CD4-positive, alpha-beta T cell (primary cell): ENCODE data around the gene GUCA2A. TPM values are rescaled to one million over a fixed set of nuclear protein-coding genes. Genes with fewer than 3 reads are reported as not detected.

Experiments
- ATAC-seq: fragments of 200-7000 bp; cut with Tn5 transposase; one replicate; pipeline ENCODE4 v1.10.0; 2022; ENCODE audit warnings: mild to moderate bottlenecking; ENCODE audit not compliant: poor library complexity
- CTCF ChIA-PET: fragments of 350-600 bp; sonication (Branson Sonifier 250); formaldehyde crosslinking; loops from one replicate; lab custom pipeline; 2021; ENCODE audit warnings: antibody characterized with exemption, inconsistent platforms; lab: Charles Lee
- POLR2A ChIA-PET: fragments of 350-600 bp; sonication (Branson Sonifier 250); formaldehyde crosslinking; loops from one replicate; lab custom pipeline; 2021; ENCODE audit warnings: antibody characterized with exemption, inconsistent platforms; lab: Charles Lee
- DNase-seq, 14 experiments: peaks; one replicate each; pipeline ENCODE4 v3.0.0-alpha.2; 2013 to 2020; ENCODE audit warnings: mixed read lengths in 2 of 14
- H3K27ac ChIP-seq, 2 donors: one replicate each; pipeline versions ENCODE4 v1.5.1 to v1.7.0; 2013; ENCODE audit warnings: low read length in 2 of 2, low read depth in 1 of 2, mild to moderate bottlenecking in 1 of 2
- H3K27me3 ChIP-seq, 2 experiments: 1 replicate in 1 of 2; 2 replicates in 1 of 2; pipeline versions ENCODE4 v1.6.1 to v1.7.0; 2013; ENCODE audit warnings: low read length in 2 of 2, control low read depth in 1 of 2, mild to moderate bottlenecking in 1 of 2, moderate library complexity in 1 of 2; ENCODE audit not compliant: insufficient read depth in 2 of 2, control insufficient read depth in 1 of 2
- H3K36me3 ChIP-seq: one replicate; pipeline ENCODE4 v1.6.1; 2013; ENCODE audit warnings: low read length, control low read depth; ENCODE audit not compliant: insufficient read depth
- H3K4me1 ChIP-seq: one replicate; pipeline ENCODE4 v1.6.1; 2013; ENCODE audit warnings: low read length, control low read depth; ENCODE audit not compliant: insufficient read depth
- H3K4me3 ChIP-seq: one replicate; pipeline ENCODE4 v1.5.1; 2013; ENCODE audit warnings: mild to moderate bottlenecking, low read length, moderate library complexity
- H3K9me3 ChIP-seq, 2 experiments: 1 replicate in 1 of 2; 2 replicates in 1 of 2; pipeline versions ENCODE4 v1.6.1 to v1.7.0; 2013; ENCODE audit warnings: low read length in 2 of 2, mild to moderate bottlenecking in 2 of 2, control low read depth in 1 of 2, moderate library complexity in 1 of 2; ENCODE audit not compliant: control insufficient read depth in 1 of 2, insufficient read depth in 1 of 2
- H3K27ac Mint-ChIP-seq: one replicate; pipeline ENCODE4 v1.8.0; 2020; ENCODE audit warnings: mixed read lengths
- H3K27me3 Mint-ChIP-seq: one replicate; pipeline ENCODE4 v1.8.0; 2021; ENCODE audit warnings: mixed read lengths
- H3K36me3 Mint-ChIP-seq: one replicate; pipeline ENCODE4 v1.8.0; 2021; ENCODE audit warnings: low read depth, mixed read lengths
- H3K4me1 Mint-ChIP-seq: one replicate; pipeline ENCODE4 v1.8.0; 2021; ENCODE audit warnings: low read depth, mixed read lengths
- H3K4me3 Mint-ChIP-seq: one replicate; pipeline ENCODE4 v1.8.0; 2020; ENCODE audit warnings: mild to moderate bottlenecking, mixed read lengths
- H3K9me3 Mint-ChIP-seq: one replicate; pipeline ENCODE4 v1.8.0; 2020; ENCODE audit warnings: mixed read lengths
- CTCF ChIP-seq: fragments of 200-600 bp; IDR thresholded peaks from one replicate; pipeline ENCODE4 v1.8.0; 2022; ENCODE audit warnings: antibody characterized with exemption, mild to moderate bottlenecking
- intact Hi-C, 2 experiments: fragments of 100-400 bp; cut with DNase I in 1 of 2; cut with micrococcal nuclease in 1 of 2; formaldehyde crosslinking; loops; one replicate each; pipeline versions ENCODE4 v1.15.1 to v1.9.0; 2023 to 2025; cut with DNase I, micrococcal nuclease
- total RNA-seq, 174 experiments: library from RNA in 2 of 174; stranded (reverse) in 2 of 174; gene quantifications; one replicate each; pipeline ENCODE4 v1.2.3 and lab custom pipeline; 2021 to 2026

Gene GUCA2A
- total RNA-seq, 2 experiments from 2014 or later = not detected

DNA sequence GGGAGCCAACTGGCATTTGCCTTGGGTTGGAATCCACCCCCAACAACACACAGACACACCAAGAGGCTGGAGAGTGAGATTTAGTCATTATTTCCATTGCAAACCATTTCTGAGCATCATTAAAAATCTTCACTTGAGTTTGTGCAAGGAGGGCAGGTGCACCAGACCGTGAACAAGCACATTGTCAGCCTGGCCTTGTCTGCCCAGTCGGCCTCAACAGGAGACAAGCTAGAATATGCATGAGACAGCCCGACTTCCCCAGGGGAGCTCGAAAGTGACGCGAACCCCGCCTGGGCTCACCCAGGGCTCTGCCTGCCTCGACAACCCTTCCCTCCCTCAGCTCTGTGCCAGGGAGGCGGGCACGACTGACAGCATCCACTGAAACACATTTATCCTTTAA, 26.8 kb downstream of the GUCA2A start:
- Mint-ChIP-seq H3K36me3 (no peaks in the 10 kb centered on the region), H3K27ac (no peak overlapping the region), H3K4me1 (no peaks in the 10 kb centered on the region), H3K27me3 (peaks cover 5% of the 10 kb centered on the region), H3K9me3 (no peaks in the 10 kb centered on the region), H3K4me3 (no peak overlapping the region)
- POLR2A ChIA-PET = no interaction called here
- TF ChIP-seq CTCF = no peak
- Histone ChIP-seq H3K36me3 (no peaks in the 10 kb centered on the region), H3K27ac (no peak overlapping the region), H3K4me3 (no peak overlapping the region), H3K27me3 (peaks cover 0 to 2% of the 10 kb centered on the region in 2 experiments), H3K9me3 (no peaks in the 10 kb centered on the region), H3K4me1 (no peaks in the 10 kb centered on the region)
- DNase-seq (no peak), ATAC-seq (no peak)
- CTCF ChIA-PET = no interaction called here
- intact Hi-C loops = no loop called here

- H3K36me3 ChIP-seq = no peaks in the 10 kb centered on the region
- DNase-seq (no peak), ATAC-seq (no peak)
- no peak overlapping the region for H3K27ac ChIP-seq
- intact Hi-C loops = no loop called here
- no peaks in the 10 kb centered on the region for H3K4me1 Mint-ChIP-seq
- no peaks in the 10 kb centered on the region for H3K27me3 Mint-ChIP-seq
- no peaks in the 10 kb centered on the region for H3K9me3 ChIP-seq
- H3K9me3 Mint-ChIP-seq = no peaks in the 10 kb centered on the region
- no peak overlapping the region for H3K4me3 ChIP-seq
- H3K36me3 Mint-ChIP-seq = no peaks in the 10 kb centered on the region
- POLR2A ChIA-PET = no interaction called here
- no peaks in the 10 kb centered on the region for H3K4me1 ChIP-seq
- H3K27me3 ChIP-seq = peaks cover 0 to 2% of the 10 kb centered on the region in 2 experiments
- CTCF ChIA-PET = no interaction called here
- no peak for TF ChIP-seq CTCF
- H3K4me3 Mint-ChIP-seq = no peak overlapping the region
- no peak overlapping the region for H3K27ac Mint-ChIP-seq
These were observed 28.1 kb downstream of the GUCA2A start for GRCh38 chr1:42136466-42136865.

DNA sequence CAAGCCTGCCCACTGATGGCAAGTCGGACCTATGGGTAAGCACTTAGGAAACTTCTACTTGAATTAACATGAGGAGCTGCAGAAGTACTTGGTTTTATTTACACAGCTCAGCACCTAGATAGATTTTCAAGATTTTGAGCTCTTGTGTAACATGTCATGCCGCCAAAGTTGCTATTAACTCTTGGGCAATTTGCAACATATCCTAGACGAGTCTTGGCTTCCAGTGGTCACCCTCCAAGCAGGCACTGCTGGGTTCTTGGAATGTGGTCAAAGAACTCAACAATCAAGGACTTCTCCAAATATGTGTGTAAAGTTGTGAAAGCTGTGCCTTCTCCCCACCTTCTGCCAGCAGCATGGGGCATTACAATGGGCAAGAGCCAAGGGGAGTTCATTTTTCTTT, 29.1 kb downstream of the GUCA2A start:
- Histone ChIP-seq H3K27ac (no peak overlapping the region), H3K36me3 (no peaks in the 10 kb centered on the region), H3K27me3 (peaks cover 0 to 2% of the 10 kb centered on the region in 2 experiments), H3K4me3 (no peak overlapping the region), H3K9me3 (no peaks in the 10 kb centered on the region), H3K4me1 (no peaks in the 10 kb centered on the region)
- DNase-seq (no peak), ATAC-seq (no peak)
- Mint-ChIP-seq H3K9me3 (no peaks in the 10 kb centered on the region), H3K4me3 (no peak overlapping the region), H3K4me1 (no peaks in the 10 kb centered on the region), H3K27ac (no peak overlapping the region), H3K36me3 (no peaks in the 10 kb centered on the region), H3K27me3 (no peaks in the 10 kb centered on the region)
- CTCF ChIA-PET = no interaction called here
- intact Hi-C loops = no loop called here
- POLR2A ChIA-PET = no interaction called here
- no peak for TF ChIP-seq CTCF
